Neural cell (in vitro differentiated cells): ENCODE results near the gene GABBR2. TPM values are rescaled to one million over a fixed set of nuclear protein-coding genes. Genes with fewer than 3 reads are reported as not detected.

Experiments used
- H2AFZ ChIP-seq: fragments of 200-600, 300-800 bp; sonication (generic), shearing (Covaris generic); 2 replicates; pipeline ENCODE4 v1.6.0; 2014; ENCODE audit warnings: low read depth, mild to moderate bottlenecking, antibody characterized with exemption, low read length, moderate library complexity
- H3F3A ChIP-seq: fragments of 200-600 bp; shearing (Covaris generic); 2 replicates; pipeline ENCODE4 v1.6.1; 2016; ENCODE audit warnings: mild to moderate bottlenecking, moderate library complexity, mixed read lengths, antibody characterized with exemption, low read length; ENCODE audit not compliant: insufficient read depth, poor library complexity, severe bottlenecking
- H3K27ac ChIP-seq: fragments of 200-600, 300-800 bp; sonication (generic), shearing (Covaris generic); 2 replicates; pipeline ENCODE4 v1.5.1; 2014; ENCODE audit warnings: mild to moderate bottlenecking, low read length, moderate library complexity
- H3K27me3 ChIP-seq: fragments of 300-800, 200-600 bp; sonication (generic), shearing (Covaris generic); 2 replicates; pipeline ENCODE4 v1.6.0; 2014; ENCODE audit warnings: mild to moderate bottlenecking, low read depth, low read length, moderate library complexity; ENCODE audit not compliant: insufficient read depth
- H3K36me3 ChIP-seq: fragments of 300-800, 200-600 bp; sonication (generic), shearing (Covaris generic); 2 replicates; pipeline ENCODE4 v1.5.1; 2014; ENCODE audit warnings: mild to moderate bottlenecking, antibody characterized with exemption, low read length, moderate library complexity; ENCODE audit not compliant: insufficient read depth
- H3K4me2 ChIP-seq: fragments of 300-800, 200-600 bp; sonication (generic), shearing (Covaris generic); 2 replicates; pipeline ENCODE4 v1.6.0; 2014; ENCODE audit warnings: mild to moderate bottlenecking, low read length
- H3K4me3 ChIP-seq: fragments of 300-800, 200-600 bp; sonication (generic), shearing (Covaris generic); 2 replicates; pipeline ENCODE4 v1.5.1; 2014; ENCODE audit warnings: mild to moderate bottlenecking, low read length, moderate library complexity
- H3K79me2 ChIP-seq: fragments of 200-600 bp; shearing (Covaris generic); replicated peaks from 2 replicates; pipeline ENCODE4 v1.6.0; 2014; ENCODE audit warnings: mild to moderate bottlenecking, low read length, moderate library complexity; ENCODE audit not compliant: insufficient read depth
- H3K9ac ChIP-seq: fragments of 300-800, 200-600 bp; sonication (generic), shearing (Covaris generic); 2 replicates; pipeline ENCODE4 v1.6.1; 2016; ENCODE audit warnings: mild to moderate bottlenecking, low read length, mixed read lengths
- H3K9me2 ChIP-seq: fragments of 200-600 bp; shearing (Covaris generic); 2 replicates; pipeline ENCODE4 v1.6.1; 2016; ENCODE audit warnings: mild to moderate bottlenecking, low read length, mixed read lengths; ENCODE audit not compliant: insufficient read depth
- H3K9me3 ChIP-seq: fragments of 200-600, 300-800 bp; sonication (generic), shearing (Covaris generic); 2 replicates; pipeline ENCODE4 v1.6.1; 2016; ENCODE audit warnings: mild to moderate bottlenecking, mixed run types, low read length, moderate library complexity, mixed read lengths
- H4K20me1 ChIP-seq: fragments of 200-600 bp; shearing (Covaris generic); 2 replicates; pipeline ENCODE4 v1.6.1; 2016; ENCODE audit warnings: mild to moderate bottlenecking, mixed run types; ENCODE audit not compliant: insufficient read depth
- CTCF ChIP-seq: fragments of 450-650 bp; IDR thresholded peaks from 2 replicates; pipeline ENCODE4 v1.5.1; 2014; ENCODE audit warnings: antibody characterized with exemption, mild to moderate bottlenecking, moderate library complexity; ENCODE audit not compliant: poor library complexity, severe bottlenecking
- EP300 ChIP-seq: fragments of 450-650 bp; conservative IDR thresholded peaks from 2 replicates; pipeline ENCODE4 v1.6.1; 2014; ENCODE audit warnings: antibody characterized with exemption, mild to moderate bottlenecking, moderate library complexity; ENCODE audit not compliant: poor library complexity, severe bottlenecking
- EZH2 ChIP-seq: fragments of 200-600, 300-800 bp; shearing (Covaris generic), sonication (generic); IDR thresholded peaks from 2 replicates; pipeline ENCODE4 v1.6.1; 2014; ENCODE audit warnings: antibody characterized with exemption, low read length, borderline replicate concordance, mild to moderate bottlenecking; ENCODE audit not compliant: insufficient read depth, poor library complexity, severe bottlenecking
- MXI1 ChIP-seq: fragments of 450-650 bp; conservative IDR thresholded peaks from 2 replicates; pipeline ENCODE4 v1.6.1; 2014; ENCODE audit warnings: antibody characterized with exemption, mild to moderate bottlenecking; ENCODE audit not compliant: poor library complexity, severe bottlenecking
- POLR2AphosphoS5 ChIP-seq: IDR thresholded peaks from 2 replicates; pipeline ENCODE4 v1.6.1; 2012
- RAD21 ChIP-seq: fragments of 450-650 bp; conservative IDR thresholded peaks from 2 replicates; pipeline ENCODE4 v1.6.1; 2014; ENCODE audit warnings: antibody characterized with exemption, mild to moderate bottlenecking, moderate library complexity
- REST ChIP-seq: IDR thresholded peaks from 2 replicates; pipeline ENCODE4 v1.6.1; 2012; ENCODE audit warnings: borderline replicate concordance
- SMC3 ChIP-seq: fragments of 450-650 bp; conservative IDR thresholded peaks from 2 replicates; pipeline ENCODE4 v1.6.1; 2014; ENCODE audit warnings: antibody characterized with exemption, mild to moderate bottlenecking, moderate library complexity; ENCODE audit not compliant: poor library complexity
- TAF1 ChIP-seq: IDR thresholded peaks from 2 replicates; pipeline ENCODE4 v1.6.1; 2012; ENCODE audit warnings: low read depth
- polyA plus RNA-seq: library from polyadenylated mRNA; depleted of rRNA; stranded (reverse); fragments of >200 nt; gene quantifications from 2 replicates; pipeline ENCODE4 v1.2.3, GENCODE V29; 2014

Gene GABBR2
- polyA plus RNA-seq, 1 donor from 2014 or later: 7.1 TPM

GRCh38 chr9:98572796-98573195, 135.9 kb downstream of the GABBR2 start:
- TF ChIP-seq REST (no peak), MXI1 (no peak), CTCF (no peak), POLR2AphosphoS5 (no peak), SMC3 (no peak), EZH2 (no peak), RAD21 (no peak), TAF1 (no peak), EP300 (no peak)
- no peak overlapping the region for H2AFZ ChIP-seq
- no peak overlapping the region for H3K4me3 ChIP-seq
- H3K27me3 ChIP-seq: no peaks in the 10 kb centered on the region
- H3F3A ChIP-seq: no peaks in the 10 kb centered on the region
- no peaks in the 10 kb centered on the region for H3K9me2 ChIP-seq
- no peaks in the 10 kb centered on the region for H3K9me3 ChIP-seq
- H4K20me1 ChIP-seq: no peaks in the 10 kb centered on the region
- H3K27ac ChIP-seq: no peak overlapping the region
- H3K36me3 ChIP-seq: no peaks in the 10 kb centered on the region
- H3K79me2 ChIP-seq: no peaks in the 10 kb centered on the region
- H3K4me2 ChIP-seq: no peak overlapping the region
- no peak overlapping the region for H3K9ac ChIP-seq

GRCh38 chr9:98572054-98572627, 136.6 kb downstream of the GABBR2 start:
- no peaks in the 10 kb centered on the region for H3K79me2 ChIP-seq
- H3K9me3 ChIP-seq: no peaks in the 10 kb centered on the region
- no peaks in the 10 kb centered on the region for H3K9me2 ChIP-seq
- no peaks in the 10 kb centered on the region for H4K20me1 ChIP-seq
- H3K27ac ChIP-seq: no peak overlapping the region
- no peaks in the 10 kb centered on the region for H3K36me3 ChIP-seq
- H3K4me3 ChIP-seq: no peak overlapping the region
- no peak overlapping the region for H3K4me2 ChIP-seq
- H2AFZ ChIP-seq: no peak overlapping the region
- no peaks in the 10 kb centered on the region for H3F3A ChIP-seq
- no peaks in the 10 kb centered on the region for H3K27me3 ChIP-seq
- no peak for TF ChIP-seq EP300
- TF ChIP-seq MXI1: no peak
- TF ChIP-seq EZH2: no peak
- TF ChIP-seq CTCF: no peak
- TF ChIP-seq REST: no peak
- no peak for TF ChIP-seq SMC3
- no peak for TF ChIP-seq TAF1
- TF ChIP-seq RAD21: no peak
- no peak for TF ChIP-seq POLR2AphosphoS5
- H3K9ac ChIP-seq: no peak overlapping the region
